Left ventricle myocardium inferior (tissue), 1 donor: Measurements from ENCODE around the gene SLC39A11. TPM values are rescaled to one million over a fixed set of nuclear protein-coding genes. Genes with fewer than 3 reads are reported as not detected.

Experiments
- DNase-seq: peaks from one replicate; pipeline ENCODE4 v3.0.0-alpha.2; 2020
- H3K27ac ChIP-seq: fragments of 200-600 bp; replicated peaks from 2 replicates; pipeline ENCODE4 v1.8.0; 2021
- H3K27me3 ChIP-seq: fragments of 200-600 bp; 2 replicates; pipeline ENCODE4 v1.8.0; 2021; ENCODE audit warnings: low read depth
- H3K36me3 ChIP-seq: fragments of 200-600 bp; 2 replicates; pipeline ENCODE4 v1.8.0; 2021
- H3K4me1 ChIP-seq: fragments of 200-600 bp; 2 replicates; pipeline ENCODE4 v1.8.0; 2021
- H3K4me3 ChIP-seq: fragments of 200-600 bp; 2 replicates; pipeline ENCODE4 v1.8.0; 2021; ENCODE audit warnings: mild to moderate bottlenecking, moderate library complexity
- H3K9me3 ChIP-seq: fragments of 200-600 bp; replicated peaks from 2 replicates; pipeline ENCODE4 v1.8.0; 2021
- CTCF ChIP-seq: fragments of 200-600 bp; IDR thresholded peaks from 2 replicates; pipeline ENCODE4 v1.8.0; 2021; ENCODE audit warnings: antibody characterized with exemption, mild to moderate bottlenecking, borderline replicate concordance
- intact Hi-C: fragments of 100-400 bp; cut with micrococcal nuclease; formaldehyde crosslinking; loops from one replicate; pipeline ENCODE4 v1.11.0; 2022
- total RNA-seq: library from RNA; stranded (reverse); fragmentation: NEBNext Ultra II Directional; extraction: Animal tissue kit (Norgen Biotek cat#: 25700); gene quantifications from one replicate; pipeline ENCODE4 v1.2.1, GENCODE V29; 2021
- donor health status: DM: no; HTN: yes; CAD: no; lungs with severe emphysema.

SLC39A11 gene
- total RNA-seq, 1 donor from 2014 or later, result 6.4 TPM

GRCh38 chr17:72891627-72892026, 200.9 kb downstream of the SLC39A11 start:
- no peak overlapping the region for H3K4me3 ChIP-seq
- H3K36me3 ChIP-seq, result peaks cover 7% of the 10 kb centered on the region
- H3K27ac ChIP-seq, result no peak overlapping the region
- no peaks in the 10 kb centered on the region for H3K4me1 ChIP-seq
- no peaks in the 10 kb centered on the region for H3K9me3 ChIP-seq
- TF ChIP-seq CTCF, result no peak
- intact Hi-C loops, result no loop called here
- no peaks in the 10 kb centered on the region for H3K27me3 ChIP-seq
- no peak for DNase-seq

GRCh38 chr17:72890711-72891110, 201.8 kb downstream of the SLC39A11 start:
- no peak for TF ChIP-seq CTCF
- Histone ChIP-seq H3K4me3 (no peak overlapping the region), H3K27me3 (no peaks in the 10 kb centered on the region), H3K4me1 (no peaks in the 10 kb centered on the region), H3K27ac (no peak overlapping the region), H3K36me3 (peaks cover 7% of the 10 kb centered on the region), H3K9me3 (no peaks in the 10 kb centered on the region)
- no peak for DNase-seq
- intact Hi-C loops, result no loop called here

- H3K27me3 ChIP-seq, result no peaks in the 10 kb centered on the region
- no peak overlapping the region for H3K27ac ChIP-seq
- H3K4me1 ChIP-seq, result no peaks in the 10 kb centered on the region
- H3K36me3 ChIP-seq, result peaks cover 7% of the 10 kb centered on the region
- DNase-seq, result no peak
- TF ChIP-seq CTCF, result no peak
- H3K9me3 ChIP-seq, result no peaks in the 10 kb centered on the region
- no peak overlapping the region for H3K4me3 ChIP-seq
- intact Hi-C loops, result no loop called here
Observed at GRCh38 chr17:72887917-72888316, 204.6 kb downstream of the SLC39A11 start.

- Histone ChIP-seq H3K36me3 (peaks cover 7% of the 10 kb centered on the region), H3K27ac (no peak overlapping the region), H3K4me1 (no peaks in the 10 kb centered on the region), H3K27me3 (no peaks in the 10 kb centered on the region), H3K9me3 (no peaks in the 10 kb centered on the region), H3K4me3 (no peak overlapping the region)
- intact Hi-C loops, result no loop called here
- no peak for TF ChIP-seq CTCF
- no peak for DNase-seq
Observed at GRCh38 chr17:72887322-72887721, 205.2 kb downstream of the SLC39A11 start.

GRCh38 chr17:72886622-72887021, 205.9 kb downstream of the SLC39A11 start:
- no peak overlapping the region for H3K27ac ChIP-seq
- TF ChIP-seq CTCF, result no peak
- H3K36me3 ChIP-seq, result peaks cover 7% of the 10 kb centered on the region
- H3K4me3 ChIP-seq, result no peak overlapping the region
- H3K4me1 ChIP-seq, result no peaks in the 10 kb centered on the region
- intact Hi-C loops, result no loop called here
- DNase-seq, result no peak
- H3K9me3 ChIP-seq, result no peaks in the 10 kb centered on the region
- H3K27me3 ChIP-seq, result no peaks in the 10 kb centered on the region

GRCh38 chr17:72884066-72884465, 208.4 kb downstream of the SLC39A11 start:
- Histone ChIP-seq H3K4me3 (no peak overlapping the region), H3K27ac (no peak overlapping the region), H3K36me3 (peaks cover 16% of the 10 kb centered on the region), H3K4me1 (no peaks in the 10 kb centered on the region), H3K9me3 (peaks cover 21% of the 10 kb centered on the region), H3K27me3 (no peaks in the 10 kb centered on the region)
- TF ChIP-seq CTCF, result no peak
- DNase-seq, result no peak
- intact Hi-C loops, result no loop called here
